ENCODE measurements around the gene WDHD1.

GRCh38 chr14:55065411-55065810 is 38.5 kb upstream of the WDHD1 start:
- TF ChIP-seq EP300 (IDR thresholded peaks at IDR 0.05) (no peak), POLR2A (IDR thresholded peaks at IDR 0.05) (no peak)
- TF ChIP-seq, protein P1, sequence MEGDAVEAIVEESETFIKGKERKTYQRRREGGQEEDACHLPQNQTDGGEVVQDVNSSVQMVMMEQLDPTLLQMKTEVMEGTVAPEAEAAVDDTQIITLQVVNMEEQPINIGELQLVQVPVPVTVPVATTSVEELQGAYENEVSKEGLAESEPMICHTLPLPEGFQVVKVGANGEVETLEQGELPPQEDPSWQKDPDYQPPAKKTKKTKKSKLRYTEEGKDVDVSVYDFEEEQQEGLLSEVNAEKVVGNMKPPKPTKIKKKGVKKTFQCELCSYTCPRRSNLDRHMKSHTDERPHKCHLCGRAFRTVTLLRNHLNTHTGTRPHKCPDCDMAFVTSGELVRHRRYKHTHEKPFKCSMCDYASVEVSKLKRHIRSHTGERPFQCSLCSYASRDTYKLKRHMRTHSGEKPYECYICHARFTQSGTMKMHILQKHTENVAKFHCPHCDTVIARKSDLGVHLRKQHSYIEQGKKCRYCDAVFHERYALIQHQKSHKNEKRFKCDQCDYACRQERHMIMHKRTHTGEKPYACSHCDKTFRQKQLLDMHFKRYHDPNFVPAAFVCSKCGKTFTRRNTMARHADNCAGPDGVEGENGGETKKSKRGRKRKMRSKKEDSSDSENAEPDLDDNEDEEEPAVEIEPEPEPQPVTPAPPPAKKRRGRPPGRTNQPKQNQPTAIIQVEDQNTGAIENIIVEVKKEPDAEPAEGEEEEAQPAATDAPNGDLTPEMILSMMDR (IDR thresholded peaks at IDR 0.05): no peak

Data from ovary (tissue), 3 donors.